ENCODE measurements around the gene RHBDD2.
"Not testable (repeated sequence)": the region's sequence is repeated elsewhere in the genome, so short reads cannot be mapped to it uniquely, and the experiment has no call there.

The RHBDD2 gene

DNA sequence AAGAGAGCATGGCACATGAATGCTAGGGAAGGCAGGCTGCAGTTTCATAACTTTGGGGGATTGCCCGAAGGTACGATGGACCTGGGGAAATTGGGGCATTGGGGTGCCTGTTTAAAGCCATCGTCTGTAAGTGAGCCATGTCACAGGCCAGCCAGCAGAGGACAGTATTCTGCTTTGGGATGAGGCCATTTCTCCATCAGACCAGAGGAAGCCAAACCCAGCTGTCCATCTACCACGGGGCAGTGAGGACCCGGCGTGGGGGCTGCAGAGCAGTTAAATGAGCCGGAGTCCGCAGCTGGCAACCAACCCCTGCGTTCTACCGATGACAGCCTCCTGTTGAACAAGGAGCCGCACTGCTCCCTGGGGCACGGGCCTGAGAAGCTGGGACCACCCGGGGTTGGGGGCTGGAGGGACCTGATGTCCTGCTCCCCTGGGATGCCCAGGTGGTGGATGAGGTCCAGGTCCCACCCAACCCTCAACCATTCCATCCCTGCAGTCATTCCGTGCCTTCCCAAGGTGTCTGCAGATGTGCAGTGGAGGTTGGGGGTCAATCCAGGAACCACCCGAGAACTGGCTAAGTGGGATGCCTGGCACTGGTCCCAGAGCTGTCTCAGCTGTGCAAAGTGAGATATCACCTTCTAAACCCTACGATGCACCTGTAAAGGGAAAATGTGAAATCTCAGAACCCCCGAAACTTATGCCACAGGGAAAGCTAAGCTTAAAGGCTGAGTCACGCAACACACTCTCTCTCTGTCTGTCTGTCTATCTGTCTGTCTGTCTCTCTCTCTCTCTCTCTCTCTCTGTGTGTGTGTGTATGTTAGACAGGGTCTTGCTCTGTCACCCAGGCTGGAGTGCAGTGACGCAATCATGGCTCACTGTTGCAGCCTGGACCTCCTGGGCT, 12.1 kb upstream of the RHBDD2 start:
- peak in 1 of 4 experiments; percentile 11 for DNase-seq

DNA sequence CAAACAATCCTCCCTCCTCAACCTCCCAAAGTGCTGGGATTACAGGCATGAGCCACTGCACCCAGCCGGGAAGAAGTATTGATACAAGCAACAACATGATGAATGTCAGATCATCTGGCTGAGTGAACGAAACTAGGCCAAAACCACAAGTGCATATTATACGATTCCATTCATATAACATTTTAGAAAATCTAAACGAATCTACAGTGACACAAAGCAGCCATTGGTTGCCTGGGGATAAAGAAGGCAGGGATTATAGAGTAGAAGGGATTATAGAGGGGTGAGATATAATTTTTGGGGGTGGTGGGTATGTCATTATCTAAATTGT, 11.5 kb upstream of the RHBDD2 start:
- DNase-seq, result no peak

DNA sequence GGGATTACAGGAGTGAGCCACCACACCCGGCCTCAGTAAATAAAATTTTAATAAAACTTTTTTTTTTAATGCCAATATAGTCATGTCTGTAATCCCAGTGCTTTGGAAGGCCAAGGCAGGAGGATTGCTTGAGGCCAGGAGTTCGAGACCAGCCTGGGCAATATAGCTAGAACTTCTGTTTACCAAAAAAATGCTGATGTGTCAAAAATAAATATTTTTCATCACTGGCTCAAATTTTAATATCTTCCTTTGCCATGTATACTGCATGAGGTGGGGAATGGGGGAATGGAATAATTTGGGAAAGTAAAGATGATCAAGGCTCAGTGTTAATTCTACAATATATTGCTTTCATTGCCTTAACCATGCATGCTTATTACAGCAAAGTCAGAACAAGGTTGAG, 10.7 kb upstream of the RHBDD2 start:
- no peak for DNase-seq

DNA sequence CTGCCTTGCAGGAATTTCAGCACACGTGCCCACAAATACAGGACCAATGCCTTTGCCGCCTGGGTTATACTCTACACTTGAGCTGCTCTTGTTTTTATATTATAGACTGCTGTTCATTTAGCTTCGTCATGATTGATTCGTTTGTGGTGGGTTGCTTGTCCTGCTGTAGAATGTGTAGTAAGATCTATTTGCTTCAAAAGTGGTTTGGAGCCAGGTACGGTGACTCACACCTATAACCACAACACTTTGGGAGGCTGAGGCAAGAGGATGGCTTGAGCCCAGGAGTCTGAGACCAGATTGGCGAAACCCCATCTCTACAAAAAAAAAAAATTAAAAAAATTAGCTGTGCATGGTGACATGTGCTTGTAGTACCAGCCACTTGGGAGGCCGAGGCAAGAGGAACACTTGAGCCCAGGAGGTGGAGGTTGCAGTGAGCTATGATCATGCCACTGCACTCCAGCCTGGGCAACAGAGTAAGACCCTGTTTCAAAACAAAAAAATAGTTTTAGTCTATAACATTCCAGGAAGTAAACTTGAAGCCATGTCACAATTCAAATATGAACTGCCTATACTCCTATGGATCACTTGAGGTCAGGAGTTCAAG, 9.0 kb upstream of the RHBDD2 start:
- no peak for DNase-seq

DNA sequence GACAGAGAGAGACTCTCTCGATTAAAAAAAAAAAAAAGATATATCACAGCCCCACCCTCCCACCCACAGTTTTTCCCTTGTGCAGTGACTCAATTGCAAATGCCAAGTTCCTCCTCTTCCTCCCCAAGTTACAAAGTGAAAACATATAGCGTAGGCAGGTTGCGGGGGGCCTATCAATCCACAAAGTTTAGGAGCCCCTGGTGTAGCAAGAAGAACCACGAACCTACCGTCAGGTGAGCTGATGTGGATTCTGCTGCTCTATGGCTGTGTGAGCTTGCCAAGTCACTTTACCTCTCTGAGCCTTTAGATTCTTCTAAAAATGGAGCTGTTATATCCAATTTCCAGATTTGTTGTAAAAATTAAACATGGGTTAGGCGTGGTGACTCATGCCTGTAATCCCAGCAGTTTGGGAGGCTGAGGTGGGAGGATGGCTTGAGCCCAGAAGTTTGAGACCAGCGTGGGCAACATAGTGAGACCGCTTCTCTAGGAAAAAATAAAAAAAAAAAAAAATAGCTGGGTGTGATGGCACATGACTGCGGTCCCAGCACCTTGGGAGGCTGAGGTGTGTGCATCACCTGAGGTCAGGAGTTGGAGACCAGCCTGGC, 8.2 kb upstream of the RHBDD2 start:
- DNase-seq, result no peak

DNA sequence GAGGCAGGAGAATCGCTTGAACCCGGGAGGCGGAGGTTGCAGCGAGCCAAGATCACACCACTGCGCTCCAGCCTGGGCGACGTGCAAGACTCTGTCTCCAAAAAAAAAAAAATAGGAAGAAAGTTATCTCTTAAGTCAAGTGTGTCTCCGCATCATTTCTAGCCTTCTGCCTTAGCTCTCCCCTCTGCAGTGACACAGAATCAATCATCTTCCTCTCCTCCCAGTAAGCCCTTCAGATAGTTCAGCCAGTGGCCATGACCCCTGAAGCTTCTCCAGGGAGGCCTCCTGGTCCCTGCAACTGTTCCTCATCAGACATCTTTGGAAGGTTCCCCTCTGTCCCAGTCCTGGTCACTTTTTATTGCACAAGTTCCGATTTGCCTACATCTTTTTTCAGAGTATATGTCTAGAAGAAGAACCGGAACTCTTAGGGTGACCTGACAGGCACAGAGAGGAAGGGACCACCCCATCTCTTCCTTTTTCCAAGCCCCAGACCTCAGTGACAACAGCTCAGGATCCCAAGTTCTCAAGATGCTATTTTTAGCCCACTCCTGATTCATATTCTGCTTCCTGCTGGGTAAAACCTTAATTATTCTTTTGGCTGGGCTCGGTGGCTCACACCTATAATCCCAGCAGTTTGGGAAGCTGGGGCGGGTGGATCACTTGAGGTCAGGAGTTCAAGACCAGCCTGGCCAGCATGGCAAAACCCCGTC, 6.6 kb upstream of the RHBDD2 start:
- no peak for DNase-seq

DNA sequence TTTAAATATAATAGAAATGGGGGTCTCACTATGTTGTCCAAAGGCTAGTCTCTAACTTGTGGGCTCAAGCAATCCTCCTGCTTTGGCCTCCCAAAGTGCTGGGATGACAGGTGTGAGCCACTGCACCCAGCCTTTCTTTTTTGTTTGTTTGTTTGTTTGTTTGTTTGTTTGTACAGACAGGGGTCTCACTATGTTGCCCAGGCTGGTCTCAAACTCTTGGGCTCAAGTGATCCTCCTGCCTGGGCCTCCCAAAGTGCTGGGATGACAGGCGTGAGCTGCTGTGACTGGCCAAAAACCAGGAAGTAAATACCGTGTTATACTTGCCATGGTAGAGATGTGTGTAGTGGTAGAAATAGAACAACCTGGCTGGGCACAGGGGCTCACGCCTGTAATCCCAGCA, 4.7 kb upstream of the RHBDD2 start:
- DNase-seq, result not testable (repeated sequence)

DNA sequence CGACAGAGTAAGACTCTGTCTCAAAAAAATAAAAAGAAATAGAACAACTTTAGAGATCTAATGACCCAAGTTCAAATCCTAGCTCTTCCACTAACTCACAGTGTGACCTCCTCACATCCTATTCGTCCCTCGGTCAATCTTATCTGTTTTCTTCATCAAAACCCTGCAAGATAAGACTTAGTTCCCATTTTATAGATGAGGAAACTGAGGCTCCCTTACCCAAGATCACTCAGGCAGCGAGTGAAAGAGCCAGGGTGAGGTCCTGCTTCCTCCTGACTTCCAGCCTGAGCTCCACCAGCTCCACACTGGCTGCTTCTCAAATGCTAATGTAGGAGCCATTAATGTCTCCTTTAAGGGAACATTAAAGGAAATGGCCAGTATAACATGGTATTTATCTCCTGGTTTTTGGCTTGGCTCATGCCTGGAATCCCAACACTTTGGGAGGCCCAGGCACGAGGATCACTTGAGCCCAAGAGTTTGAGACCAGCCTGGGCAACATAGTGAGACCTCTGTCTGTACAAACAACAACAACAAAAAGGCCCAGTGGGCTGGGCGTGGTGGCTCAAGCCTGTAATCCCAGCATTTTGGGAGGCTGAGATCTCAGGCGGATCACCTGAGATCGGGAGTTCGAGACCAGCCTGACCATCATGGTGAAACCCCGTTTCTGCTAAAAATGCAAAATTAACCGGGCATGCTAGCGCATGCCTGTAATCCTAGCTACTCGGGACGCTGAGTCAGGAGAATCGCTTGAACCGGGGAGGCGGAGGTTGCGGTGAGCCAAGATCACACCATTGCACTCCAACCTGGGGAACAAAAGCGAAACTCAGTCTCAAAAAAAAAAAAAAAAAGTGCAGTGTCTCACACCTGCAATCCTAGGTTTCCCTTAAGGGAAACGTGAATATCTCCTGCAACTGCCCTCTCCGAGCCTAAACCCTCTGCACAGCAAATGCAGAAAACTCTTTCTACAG, 3.4 kb upstream of the RHBDD2 start:
- DNase-seq, result no peak

DNA sequence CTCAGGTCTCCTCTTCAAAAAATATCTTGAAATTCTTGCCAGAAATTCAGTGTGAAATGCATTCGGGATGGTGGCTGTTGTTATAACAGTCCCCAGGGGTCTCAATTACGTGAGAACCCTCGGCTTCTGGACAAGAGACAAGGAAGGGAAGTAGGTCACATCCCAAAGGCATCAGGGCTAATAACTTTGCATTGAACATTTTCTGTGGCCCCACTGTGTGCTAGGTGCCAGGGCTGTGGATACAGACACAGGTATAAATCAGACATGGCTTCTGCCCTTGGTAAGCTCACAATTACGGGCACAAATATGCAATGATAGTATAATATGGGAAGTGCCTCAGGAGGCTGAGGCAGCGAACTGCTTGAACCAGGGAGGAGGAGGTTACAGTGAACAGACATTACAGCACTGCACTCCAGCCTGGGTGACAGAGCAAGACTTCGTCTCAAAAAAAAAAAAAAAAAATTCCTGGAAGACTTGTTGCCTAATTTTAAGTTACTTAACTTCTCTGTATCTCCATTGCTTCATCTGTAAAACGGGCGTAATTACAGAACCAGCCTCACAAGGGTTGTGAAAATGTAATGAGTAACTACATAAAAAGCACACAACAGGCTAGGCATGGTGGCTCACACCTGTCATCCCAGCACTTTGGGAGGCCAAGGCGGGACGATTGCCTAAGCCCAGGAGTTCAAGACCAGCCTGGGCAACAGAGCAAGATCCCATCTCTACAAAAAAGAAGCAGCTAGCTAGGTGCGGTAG, 2.5 kb upstream of the RHBDD2 start:
- no peak for DNase-seq

DNA sequence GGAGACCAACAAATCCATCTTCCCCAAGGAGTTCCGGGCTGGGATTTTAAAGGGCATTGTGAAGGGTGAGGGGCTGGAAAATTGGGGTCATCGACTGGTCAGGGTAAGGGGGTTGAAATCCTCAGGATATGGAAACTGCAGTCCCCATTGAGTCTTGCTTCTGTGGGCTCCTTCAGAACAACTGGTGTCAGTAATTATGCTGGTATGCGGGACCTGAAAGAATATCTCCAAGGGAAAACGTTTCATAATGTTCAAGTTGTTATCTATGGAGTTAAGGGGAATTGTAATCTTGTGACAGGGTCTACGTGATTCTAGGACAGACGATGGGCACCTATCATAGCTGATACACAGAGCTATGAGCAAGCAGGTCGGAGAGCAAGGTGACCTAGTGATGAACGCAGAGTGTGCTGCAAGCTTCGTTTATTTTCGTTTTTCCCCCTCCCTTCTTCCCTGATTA, 494 bp upstream of the RHBDD2 start:
- DNase-seq, result no peak

DNA sequence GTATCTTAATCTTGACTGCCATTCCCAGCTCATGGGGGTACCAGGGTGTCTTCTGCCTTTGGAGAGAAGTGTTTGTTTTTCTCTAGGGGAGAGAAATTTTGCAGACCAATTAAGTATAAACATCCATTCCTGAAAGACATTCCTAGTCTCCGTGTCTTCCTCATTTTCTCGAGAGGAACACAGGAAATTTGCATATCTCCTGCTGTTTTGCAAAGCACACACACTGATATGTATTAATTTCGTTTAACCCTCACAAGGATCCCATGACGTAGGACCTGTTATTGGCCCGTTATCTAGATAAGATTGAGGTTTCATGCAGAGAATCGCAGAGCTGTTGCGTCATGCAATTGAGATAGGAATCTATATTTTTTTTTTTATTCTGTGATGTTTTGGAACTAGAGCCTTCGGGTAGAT, 944 bp downstream of the RHBDD2 start:
- DNase-seq, result no peak

DNA sequence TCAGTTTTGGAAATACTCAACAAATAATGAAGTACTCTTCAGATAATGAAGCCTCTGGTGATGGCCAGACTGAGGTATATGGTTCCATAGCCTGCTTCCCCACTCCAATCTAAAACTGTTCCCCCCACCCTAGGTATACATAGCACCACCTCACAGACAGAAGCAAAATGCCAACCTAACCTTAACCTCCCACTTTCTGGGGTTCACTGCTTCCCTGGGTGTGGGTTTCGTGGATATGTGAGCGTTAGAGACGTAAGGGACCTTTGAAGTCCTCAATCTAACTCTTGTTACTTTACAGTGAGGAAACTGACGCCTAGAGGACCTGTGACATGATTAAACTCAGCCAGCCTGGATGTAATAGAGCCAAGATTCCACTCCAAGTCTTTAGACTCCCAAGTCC, 1.4 kb downstream of the RHBDD2 start:
- no peak for DNase-seq

DNA sequence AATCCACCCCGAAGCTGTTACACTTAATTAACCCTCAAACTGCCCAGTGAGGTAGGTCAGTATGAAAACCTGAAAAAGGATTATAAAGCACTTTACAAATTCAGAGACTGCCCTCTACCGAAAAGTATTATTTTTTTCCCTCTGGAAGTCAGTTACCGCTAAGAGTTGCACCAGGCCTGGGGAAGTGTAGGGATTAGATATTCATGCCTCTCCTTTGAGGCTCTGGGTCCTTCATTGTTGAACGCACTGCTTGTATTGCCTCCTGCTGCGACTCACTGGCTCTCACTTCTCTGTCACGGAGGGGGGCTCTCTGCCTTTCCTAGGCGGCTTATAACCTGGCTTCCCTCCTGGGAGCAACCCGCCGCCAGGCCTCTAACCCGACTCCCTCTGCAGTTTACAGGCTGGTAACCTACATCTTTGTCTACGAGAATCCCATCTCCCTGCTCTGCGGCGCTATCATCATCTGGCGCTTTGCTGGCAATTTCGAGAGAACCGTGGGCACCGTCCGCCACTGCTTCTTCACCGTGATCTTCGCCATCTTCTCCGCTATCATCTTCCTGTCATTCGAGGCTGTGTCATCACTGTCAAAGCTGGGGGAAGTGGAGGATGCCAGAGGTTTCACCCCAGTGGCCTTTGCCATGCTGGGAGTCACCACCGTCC, 2.7 kb downstream of the RHBDD2 start:
- no peak for DNase-seq

DNA sequence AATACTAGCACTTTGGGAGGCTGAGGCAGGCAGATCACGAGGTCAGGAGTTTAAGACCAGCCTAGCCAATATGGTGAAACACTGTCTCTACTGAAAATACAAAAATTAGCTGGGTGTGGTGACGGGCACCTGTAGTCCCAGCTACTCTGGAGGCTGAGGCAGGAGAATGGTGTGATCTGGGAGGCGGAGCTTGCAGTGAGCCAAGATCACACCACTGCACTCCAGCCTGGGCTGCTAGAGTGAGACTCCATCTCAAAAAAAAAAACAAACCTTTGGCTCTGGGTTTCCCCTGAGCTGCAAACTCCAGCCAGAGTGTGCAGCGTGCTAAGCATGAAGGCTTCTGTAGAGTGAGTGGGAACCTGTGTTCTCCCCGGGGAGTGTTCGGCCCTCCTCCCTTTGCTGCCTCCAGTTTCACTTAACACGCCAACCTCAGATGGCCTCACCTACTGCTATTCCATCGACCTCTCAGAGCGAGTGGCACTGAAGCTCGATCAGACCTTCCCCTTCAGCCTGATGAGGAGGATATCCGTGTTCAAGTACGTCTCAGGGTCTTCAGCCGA, 4.5 kb downstream of the RHBDD2 start:
- not testable (repeated sequence) for DNase-seq

DNA sequence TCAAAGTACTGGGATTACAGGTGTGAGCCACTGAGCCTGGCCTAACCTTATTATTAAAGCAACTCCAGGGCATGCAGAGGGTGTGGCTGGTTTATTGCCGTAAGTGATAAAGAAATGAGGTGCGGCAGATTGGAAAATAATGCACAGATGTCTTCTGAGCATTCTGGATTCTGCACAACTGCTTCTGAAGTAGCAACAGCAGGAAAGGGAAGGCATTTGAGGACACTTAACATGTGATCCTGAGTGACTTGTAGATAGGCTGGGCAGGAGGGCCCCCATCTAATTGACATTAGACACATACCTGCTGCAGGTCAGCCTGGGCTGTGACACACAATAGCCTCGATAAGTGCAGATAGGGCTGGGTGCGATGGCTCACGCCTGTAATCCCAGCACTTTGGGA, 5.6 kb downstream of the RHBDD2 start:
- DNase-seq, result no peak

DNA sequence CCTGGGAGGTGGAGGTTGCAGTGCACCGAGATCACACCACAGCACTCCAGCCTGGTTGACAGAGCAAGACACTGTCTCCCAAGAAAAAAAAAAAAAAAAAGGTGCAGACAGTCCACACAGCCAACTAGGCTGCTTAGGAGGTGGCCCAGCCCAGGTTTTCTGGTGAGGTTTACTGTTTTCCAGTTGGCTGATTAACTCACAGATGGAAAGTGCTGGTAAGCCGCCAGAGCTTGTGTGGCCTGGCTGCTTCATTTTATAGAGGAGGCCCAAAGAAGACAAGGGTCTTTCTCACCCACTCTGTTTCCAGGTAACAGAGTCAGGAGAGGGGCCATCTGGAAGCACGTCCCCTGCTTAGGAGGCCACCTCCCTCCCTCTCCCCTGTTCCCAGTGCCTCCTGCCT, 6.2 kb downstream of the RHBDD2 start:
- DNase-seq, result no peak

DNA sequence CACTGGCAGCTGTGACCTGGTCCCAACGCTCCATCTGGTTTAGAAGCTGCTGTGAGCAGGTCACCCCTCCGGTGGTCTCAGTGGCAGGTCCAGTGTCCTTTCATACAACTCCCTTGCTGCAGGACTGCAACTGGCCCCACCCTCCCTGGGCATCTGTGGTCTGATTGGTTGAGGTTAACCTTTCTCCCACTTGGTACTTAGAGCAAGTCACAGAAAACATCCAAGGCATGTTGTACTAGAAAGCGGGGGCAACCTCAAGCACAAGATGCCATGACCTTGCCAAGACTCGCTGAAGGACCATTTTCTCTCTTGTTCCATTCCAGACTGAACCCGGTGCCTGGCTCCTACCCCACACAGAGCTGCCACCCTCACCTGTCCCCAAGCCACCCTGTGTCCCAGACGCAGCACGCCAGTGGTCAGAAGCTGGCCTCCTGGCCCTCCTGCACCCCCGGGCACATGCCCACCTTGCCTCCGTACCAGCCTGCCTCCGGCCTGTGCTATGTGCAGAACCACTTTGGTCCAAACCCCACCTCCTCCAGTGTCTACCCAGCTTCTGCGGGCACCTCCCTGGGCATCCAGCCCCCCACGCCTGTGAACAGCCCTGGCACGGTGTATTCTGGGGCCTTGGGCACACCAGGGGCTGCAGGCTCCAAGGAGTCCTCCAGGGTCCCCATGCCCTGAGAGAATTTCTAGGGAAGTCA, 9.0 kb downstream of the RHBDD2 start:
- no peak for DNase-seq

DNA sequence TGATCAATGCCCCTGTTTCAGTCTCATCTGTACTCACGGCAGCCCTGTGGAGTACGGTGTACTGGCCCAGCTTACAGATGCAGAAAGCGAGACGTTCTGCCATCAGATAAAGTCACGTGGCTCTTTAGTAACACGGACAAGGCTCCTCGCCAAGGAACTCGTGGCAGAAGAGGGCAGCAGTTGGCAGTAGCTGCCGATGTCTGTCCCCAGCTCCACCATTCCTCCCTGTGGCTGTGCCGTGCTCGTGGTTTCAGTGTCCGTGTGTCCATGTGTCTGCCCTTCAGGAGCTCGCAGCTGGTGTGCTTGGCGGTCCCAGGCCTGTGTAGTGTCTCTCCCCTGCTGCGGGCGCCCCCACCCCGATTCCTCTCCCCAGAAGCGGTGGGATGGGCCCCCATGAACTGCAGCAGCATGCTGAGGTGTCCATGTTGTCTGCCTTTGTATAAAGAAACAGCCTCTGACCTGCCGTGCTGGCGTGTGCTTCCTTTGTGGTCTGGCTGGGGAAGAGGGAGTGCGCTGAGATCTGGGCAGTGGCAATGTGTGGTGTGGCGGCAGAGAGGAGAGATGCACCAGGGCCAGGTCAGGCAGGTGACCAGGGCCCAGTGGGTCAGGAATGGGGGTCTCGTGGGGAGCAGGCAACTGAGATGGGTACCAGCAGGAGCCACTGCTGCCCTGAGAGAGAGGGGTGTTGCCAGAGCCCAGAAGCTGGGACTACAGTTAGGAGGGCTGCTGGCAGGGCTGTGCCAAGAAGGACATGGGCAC, 9.8 kb downstream of the RHBDD2 start:
- DNase-seq, result no peak

DNA sequence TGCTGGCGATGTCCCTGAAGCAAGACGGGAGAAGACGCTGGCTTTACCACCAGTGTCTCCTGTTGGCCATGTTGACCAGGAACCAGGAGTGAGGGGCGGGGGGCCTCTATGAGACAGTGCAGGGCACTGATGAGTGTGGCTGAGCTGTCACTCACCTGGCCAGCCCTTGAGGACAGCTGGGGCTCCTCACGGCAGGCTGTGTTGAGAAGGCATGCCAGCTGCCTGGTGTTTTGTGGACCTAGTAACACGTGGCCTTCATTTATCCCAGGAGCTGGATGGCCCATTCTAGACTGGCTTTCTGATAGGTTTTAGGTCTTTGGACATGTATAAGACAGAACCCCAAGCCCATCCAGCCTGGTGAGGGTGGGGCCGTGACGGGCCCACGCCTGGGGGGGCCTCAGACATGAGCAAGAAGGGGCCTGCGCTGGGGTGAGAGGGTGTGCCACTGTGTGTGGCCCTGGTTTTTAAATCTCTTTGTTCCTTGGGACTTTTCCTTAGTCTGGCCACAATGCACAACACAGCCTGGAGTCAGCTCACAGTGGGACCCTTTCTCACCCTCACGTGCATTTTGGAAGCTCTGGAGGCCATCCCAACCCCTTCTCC, 10.5 kb downstream of the RHBDD2 start:
- DNase-seq, result no peak
